ENCODE measurements around the gene SF3B5.
"Not testable (repeated sequence)": the region's sequence is repeated elsewhere in the genome, so short reads cannot be mapped to it uniquely, and the experiment has no call there.

Gene SF3B5

DNA sequence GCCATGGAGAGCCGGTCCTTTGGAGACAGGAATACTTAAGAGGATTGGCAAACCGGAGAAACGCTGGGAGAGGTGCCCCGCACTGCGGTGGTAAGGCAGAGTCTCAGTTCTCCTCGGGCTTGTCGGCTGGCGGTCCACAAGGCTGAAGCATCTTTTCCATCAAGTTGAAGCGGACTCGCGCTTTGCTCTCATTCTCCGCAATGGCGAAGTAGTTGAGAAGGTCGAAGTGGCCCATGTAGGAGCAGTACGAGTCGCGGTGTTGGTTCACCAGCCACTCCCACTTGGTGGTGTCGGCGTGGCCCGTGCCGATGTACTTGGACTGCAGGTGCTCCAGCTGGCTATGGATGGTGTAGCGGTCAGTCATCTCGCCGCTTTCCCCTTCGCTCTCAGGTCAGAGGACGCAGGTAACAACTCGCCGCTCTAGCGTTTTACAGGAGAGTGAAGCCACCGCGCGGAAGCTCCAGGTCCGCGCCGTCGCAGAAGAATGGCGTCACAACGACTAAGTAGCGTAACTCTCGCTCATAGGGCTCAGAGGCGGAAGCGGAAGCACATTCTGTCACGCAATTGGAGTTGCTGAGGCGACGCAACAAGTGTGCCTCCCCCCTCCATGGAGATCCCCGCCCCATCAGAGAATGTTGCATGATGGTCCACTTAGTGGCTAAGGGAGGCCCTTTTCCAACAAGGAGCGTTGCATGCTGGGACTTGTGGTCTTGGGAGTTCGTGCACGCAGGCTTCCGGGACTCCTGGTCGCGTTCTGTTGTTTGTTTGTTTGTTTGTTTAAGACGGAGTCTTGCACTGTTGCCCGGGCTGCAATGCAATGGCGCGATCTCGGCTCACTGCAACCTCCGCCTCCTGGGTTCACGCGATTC, at the start of gene SF3B5:
TSS of gene SF3B5 (minus strand) at position 440 of the 869 bp plus-strand sequence. CDS start at position 364, 76 bp downstream.
- DNase-seq = peak; percentile 100

DNA sequence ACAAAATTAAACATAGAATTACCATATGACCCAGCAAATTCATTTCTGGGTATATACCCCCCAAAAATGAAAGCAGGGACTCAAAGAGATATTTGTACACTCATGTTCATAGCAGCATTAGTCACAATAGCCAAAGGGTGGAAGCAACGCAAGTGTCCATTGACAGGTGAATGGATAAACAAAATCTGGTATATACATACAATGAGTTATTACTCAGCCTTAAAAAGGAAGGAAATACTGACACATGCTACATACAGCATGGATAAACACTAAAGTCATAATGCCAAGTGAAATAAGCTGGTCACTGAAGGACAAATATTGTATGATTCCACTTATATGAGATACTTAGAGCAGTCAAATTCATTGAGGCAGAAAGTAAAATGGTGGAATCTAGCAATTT, 49.6 kb upstream of the SF3B5 start:
- no peak for DNase-seq

DNA sequence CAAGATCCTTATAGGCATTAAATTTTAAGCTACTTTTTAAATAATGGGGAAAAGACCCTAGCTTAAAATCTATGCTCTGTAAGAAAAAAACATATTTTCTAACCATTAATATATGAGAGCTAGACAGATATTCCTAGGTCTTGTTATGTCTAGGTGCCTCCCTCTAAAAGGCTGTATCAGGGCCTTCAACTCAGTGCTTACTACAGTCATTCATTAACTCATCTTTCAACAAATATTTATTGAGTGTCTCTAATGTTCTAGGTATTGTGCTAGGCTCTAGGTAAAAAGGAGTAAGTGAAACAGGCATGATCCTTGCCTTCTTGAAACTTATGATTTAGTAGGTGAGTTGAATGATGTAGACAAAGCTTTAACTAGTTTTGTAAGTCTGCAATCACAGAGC, 48.5 kb upstream of the SF3B5 start:
- no peak for DNase-seq

DNA sequence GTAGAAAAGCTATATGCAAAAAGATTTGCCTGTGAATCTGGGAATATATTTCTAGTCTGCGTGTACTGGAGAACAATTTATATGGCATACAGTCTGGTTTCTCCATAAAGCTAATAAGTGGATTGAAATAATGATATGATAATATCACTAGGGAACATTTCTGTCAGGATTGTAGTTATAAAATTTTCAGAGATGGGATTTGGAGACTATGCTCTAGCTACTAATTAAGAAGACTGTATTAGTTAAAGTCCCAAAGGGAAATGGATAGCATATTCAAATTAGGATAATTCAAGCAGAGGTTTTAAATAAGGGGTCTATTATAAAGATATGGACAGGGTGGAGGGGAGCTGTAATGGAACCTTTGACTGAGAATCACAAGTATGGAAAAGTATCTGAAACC, 47.7 kb upstream of the SF3B5 start:
- DNase-seq = no peak

DNA sequence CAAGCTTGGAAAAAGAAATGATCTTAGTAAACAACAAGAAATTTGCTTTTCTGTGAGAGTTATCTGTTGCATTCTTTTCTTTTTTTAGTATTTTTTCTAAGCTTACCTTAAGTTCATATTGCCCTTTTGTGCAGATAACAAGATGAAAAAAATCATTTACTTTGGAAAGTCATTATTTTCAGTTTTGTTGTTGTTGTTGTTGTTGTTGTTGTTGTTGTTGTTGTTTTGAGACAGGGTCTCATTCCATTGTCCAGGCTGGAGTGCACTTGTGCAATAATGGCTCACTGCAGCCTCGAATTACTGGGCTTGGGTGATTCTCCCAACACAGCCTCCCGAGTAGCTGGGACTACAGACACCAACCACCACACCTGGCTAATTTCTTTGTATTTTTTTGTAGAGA, 46.1 kb upstream of the SF3B5 start:
- DNase-seq = no peak

DNA sequence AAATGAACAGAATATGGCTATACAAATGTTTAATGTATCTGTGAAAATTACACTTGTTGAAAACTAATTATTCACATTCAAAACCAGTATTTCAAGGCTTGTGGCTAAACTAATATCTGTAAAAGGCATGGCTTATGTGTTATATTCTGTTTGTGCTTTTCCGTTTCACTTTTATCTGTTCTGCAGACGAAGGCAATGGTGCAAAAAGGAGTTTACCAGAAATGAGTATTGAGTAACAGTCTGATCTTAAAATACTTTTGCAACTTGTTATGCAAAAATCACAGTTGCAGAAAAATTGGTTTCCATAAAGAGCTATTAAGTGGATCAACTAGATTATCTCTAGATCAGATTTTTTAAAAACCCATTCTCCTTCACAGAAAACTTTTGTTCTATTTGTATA, 45.5 kb upstream of the SF3B5 start:
- peak; percentile 66 for DNase-seq

DNA sequence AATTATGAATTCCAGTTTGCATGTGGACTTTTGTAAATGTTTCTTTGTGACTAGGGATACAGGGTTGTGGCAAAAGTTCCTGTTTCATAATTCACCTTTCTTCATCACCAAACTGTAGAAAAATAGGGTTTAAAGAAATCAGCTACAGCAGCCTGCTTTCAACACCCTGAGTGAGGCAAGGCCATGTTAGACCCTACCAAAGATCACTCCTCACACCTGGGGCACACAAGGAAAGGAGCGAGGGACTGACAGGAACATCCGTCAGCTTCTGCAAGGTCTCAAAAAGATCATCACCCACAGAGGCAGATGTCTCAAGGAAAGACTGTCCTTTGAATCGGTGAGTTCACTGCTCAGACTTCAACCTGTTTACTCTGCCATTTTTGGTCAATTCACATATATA, 44.4 kb upstream of the SF3B5 start:
- no peak for DNase-seq

DNA sequence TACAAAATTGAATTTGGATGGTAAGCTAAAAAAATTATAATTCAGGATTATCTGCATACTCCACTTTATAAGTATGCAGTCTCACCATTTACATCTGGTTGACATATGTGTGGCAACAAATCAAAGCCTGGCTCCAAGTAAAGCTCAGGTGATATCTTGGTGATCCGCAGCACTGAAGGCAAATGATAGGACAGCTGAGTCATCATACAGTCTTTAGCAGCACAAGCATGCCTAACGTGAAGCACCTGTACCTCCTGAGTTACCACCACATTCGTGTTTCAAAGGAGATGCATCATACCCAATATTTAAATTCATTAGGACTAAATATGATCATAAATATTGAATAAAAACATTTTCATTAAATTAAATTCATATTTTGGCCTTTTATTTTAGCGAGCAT, 43.2 kb upstream of the SF3B5 start:
- DNase-seq = no peak

DNA sequence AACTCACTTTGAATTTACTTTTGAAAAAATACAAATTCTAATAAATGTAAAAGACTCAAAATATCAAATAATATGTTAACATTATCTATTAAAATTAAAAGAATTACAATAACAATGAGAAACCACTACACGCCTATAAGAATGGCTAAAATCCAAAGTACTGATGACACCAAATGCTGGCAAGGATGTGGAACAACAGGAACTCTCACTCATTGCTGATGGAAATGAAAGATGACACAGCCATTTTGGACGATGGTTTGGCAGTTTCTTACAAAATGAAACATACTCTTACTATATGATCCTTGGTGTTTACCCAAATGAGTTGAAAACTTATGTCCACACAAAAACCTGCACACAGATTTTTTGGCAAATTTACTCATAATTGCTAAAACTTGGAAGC, 39.4 kb upstream of the SF3B5 start:
- DNase-seq = no peak

DNA sequence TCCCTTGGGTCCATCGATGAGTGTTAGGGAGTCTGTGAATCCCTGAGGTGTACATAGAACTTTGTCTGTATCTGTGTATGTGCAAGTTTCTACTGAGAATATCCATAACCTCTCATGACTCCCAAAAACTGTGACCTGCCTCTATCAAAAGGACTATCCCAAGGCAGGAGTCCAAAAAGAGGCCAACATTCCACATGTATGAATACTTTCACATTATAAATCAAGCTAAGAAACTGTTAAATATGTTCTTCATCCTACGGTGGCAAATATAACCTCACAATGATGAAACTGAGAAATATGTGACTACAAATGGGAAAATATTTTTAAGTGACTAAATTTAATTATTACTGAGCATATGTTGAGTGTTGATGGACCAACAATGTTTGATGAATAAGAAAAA, 38.8 kb upstream of the SF3B5 start:
- no peak for DNase-seq

DNA sequence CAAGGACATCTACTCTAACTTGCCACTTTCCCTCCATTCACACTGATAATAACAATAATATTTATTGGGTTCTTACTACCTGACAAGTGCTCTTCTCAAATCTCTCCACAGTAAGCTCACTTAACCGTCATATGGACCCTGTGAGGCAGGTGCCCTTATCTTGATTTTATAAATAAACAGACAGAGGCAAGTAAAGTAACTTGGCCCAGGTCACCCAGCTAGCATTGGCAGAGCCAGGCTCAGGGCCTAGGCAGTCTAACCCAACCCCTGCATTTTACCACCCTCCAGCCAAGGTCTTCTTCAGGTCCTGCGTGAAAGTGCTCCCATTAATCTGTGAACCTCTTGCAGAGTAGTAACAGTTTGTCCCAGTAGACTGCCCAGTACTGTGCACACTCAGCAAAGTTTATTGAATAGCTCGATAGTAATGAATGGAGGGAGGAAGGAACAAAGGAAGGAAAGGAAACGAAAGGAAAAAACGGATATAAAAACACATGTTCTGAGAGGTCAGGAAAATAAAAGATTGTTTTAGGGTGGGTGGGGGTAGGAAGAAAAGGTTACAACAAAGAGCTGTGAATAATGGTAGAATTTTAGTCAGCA, 38.0 kb upstream of the SF3B5 start:
- no peak for DNase-seq

DNA sequence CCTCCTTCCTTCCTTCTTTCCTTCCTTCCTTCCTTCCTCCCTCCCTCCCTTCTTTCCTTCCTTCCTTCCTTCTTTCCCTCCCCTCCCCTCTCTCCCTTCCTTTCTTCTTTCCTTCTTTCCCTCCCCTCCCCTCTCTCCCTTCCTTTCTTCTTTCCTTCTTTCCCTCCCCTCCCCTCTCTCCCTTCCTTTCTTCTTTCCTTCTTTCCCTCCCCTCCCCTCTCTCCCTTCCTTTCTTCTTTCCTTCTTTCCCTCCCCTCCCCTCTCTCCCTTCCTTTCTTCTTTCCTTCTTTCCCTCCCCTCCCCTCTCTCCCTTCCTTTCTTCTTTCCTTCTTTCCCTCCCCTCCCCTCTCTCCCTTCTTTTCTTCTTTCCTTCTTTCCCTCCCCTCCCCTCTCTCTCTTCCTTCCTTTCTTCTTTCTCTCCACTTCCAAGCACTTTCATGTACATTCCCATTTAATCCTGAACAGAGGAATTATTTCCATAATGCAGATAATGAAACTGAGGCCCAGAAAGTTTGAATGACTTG, 36.9 kb upstream of the SF3B5 start:
- DNase-seq = not testable (repeated sequence)

DNA sequence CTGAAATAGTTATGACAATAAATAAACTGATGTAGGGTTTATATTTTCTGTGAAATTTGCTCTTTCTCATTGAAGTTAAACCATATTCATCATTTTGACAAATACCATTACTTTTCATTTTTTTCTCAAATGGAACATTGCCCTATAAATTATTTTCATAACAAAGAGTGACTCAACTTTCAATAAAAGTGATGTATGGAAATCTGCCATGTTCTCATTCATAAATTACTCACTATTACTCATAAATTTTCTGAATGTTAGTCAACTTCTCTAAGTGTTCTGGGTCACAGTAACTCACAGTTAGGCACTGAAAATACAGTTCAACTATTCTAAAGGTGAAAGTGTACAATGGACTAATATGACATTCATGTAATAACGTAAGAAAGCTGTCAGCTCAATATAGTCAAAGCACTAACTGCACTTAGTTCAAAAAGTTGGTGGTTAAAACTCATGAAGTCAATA, 35.9 kb upstream of the SF3B5 start:
- DNase-seq = peak; percentile 80

DNA sequence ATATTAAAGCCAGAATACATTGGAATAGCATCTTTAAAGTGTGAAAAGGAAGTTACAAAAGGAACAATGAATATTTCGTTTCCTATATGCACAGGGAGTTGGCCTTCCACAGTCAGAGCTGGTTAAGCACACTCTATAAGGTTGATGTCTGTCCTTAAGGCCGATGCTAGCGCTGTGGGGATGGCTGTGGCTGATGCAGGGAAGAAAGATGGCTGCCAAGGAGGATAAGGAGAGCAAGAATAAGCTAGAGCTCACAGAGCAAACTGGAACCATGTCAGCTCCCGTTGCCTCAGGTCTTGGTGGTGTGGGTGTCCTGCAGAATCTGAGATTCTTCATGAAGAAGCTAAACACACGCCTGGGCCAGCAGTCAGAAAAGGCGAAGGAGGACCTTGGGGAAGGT, 34.1 kb upstream of the SF3B5 start:
- DNase-seq = no peak

DNA sequence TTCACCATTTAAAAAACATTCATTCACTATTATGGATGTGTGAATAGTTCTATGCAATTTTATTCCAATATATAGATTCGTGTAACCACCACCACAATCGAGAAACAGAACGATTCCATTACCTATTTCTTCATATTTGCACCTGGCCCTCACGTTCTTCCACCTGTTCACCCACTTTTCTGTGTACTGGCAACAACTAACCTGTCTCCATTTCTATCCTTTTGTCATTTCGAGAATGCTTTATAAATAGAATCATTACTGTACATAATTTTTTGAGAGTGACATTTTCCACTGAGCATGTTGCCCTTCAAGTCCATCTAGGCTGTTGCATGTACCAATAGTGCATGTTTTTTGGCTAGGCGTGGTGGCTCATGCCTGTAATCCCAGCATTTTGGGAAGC, 31.7 kb upstream of the SF3B5 start:
- DNase-seq = no peak

DNA sequence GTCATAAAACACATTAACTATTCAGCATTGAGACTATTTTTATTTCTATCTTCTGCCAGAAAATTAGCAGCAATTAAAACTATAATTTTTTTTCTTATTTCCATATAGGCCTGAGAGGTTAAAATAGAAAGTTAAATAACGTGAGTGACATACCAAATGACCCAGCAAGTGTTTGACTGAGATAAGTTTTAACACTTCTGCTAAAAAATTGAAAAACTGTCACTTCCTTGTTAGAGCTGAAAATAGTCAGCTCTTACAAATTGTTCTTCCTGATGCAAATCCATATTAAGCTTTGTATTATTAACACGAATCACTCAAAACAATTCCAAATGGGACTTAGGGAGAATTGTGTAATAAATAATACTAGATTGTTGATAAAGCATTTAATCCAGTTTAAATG, 28.5 kb upstream of the SF3B5 start:
- peak; percentile 36 for DNase-seq

DNA sequence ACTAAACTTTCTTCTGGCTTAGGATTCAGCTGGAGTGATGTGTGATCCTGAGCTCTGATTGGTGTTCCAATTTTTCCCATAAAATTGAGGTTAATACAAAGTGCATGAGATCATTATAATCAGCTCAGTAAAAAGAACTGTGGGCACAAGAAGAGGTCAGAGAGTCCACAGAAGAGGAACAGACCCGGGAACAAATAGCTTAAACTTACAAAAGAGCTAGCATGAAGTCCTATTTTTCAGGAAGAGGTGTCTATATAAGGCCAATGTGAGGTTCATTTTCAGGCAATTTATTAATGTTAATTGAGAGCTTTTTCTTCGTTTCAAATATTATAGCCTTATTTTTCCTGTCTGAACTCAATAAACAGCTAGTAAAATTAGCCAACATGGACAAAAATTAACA, 28.0 kb upstream of the SF3B5 start:
- DNase-seq = peak; percentile 28

DNA sequence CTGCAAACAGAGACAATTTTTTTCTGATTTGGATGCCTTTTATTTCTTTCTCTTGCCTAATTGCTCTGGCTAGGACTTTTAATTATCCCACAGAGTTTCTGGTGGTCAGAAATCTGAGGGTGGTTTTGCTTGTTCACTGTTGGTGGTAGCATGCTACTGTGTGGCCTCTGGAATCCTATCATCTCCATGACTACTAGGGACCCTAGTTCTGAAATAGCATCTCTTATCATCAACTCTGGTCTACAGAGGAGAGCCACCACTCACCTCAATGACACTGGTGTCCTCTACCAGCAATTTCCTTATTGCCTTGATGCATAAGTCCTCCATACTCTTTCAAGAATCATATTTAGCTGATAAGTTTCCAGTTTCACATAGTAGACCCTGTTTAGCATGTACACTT, 27.5 kb upstream of the SF3B5 start:
- DNase-seq = no peak

DNA sequence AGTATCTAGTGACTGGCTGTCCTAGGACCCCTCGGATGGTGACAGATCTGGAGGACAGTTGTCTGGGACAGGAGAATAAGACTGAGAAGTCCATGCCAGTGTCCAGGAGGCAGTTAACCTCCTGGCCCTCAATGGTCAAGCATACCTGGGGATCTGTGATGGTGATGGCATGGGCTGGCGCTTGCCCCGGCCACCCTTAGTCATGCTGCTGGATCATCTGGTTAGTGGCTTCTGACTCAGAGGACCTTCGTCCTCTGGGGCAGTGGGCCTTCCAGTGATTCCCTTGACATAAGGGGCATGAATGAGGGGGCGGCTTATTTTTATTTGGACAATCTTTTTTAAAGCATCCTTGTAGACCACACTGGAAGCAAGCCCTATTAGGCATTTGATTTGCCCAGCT, 24.0 kb upstream of the SF3B5 start:
- no peak for DNase-seq

DNA sequence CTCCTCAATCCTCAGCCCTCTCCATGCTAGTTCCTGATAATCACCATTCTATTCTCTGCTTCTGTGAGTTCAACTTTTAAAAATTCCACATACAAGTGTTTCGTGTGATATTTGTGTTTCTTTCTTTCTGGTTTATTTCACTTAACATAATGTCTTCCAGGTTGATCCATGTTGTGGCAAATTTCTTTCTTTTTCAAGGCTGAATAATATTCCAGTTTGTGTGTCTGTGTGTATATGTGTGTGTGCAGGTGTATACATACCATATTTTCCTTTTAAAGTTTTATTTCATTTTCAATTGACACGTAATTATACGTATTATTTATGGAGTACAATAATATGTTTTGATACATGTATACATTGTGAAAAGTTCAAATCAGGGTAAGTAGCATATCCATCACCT, 19.8 kb upstream of the SF3B5 start:
- no peak for DNase-seq

DNA sequence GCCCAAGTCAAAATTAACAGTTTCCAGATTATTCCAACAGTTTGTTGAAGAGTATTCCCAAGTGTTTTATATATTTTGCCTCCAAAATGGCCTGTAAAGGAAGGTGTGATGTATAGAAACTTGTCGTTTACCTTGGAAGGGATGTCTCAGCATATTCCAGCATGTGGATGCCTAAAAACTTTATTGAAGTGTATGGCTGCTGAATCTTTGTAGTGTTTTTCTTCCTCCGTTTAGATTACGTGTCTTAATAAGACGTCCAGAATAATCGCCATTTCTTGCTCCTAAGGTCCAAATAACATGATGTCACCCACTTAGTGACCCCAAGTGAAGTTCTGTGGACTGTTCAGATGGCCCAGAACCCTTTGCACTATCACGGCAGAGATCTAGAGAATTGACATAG, 18.0 kb upstream of the SF3B5 start:
- no peak for DNase-seq

DNA sequence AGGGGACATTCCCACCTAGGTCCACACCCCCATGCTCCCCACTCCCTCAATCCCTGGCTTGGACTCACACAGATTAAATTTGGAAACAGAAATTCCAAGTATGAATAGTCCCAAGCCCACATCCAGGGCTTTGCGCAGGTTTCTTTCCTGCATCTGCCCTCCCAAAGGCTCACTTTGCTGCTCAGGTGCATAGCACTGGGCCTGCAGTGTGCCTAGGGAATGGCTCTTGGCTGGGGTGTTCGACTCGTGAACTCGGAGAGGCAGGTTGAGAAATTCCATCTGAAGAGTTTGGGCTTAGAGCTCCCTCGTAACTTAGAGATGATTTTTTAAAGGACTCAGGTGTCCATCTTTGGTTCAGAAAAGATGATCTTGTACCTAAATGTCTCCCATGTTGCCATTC, 14.8 kb upstream of the SF3B5 start:
- no peak for DNase-seq

DNA sequence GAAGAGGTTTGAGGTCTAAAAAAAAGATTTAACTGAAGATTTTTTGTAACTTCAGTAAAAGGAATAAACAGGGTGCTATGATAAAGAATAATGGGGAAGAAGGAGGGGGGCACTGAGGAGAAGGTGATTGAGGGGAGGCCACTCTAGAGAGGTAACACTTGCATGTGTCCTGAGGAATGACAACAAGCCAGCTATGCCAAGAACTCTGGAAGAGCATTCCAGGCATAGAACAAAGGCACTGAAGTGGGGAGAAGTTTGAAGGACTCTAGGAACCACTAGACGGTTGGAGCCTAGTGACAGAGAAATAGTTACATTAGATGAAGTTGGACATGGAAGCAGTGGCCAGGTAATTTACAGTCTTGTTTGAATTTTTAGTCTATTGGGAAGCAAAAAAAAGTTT, 10.8 kb upstream of the SF3B5 start:
- no peak for DNase-seq

DNA sequence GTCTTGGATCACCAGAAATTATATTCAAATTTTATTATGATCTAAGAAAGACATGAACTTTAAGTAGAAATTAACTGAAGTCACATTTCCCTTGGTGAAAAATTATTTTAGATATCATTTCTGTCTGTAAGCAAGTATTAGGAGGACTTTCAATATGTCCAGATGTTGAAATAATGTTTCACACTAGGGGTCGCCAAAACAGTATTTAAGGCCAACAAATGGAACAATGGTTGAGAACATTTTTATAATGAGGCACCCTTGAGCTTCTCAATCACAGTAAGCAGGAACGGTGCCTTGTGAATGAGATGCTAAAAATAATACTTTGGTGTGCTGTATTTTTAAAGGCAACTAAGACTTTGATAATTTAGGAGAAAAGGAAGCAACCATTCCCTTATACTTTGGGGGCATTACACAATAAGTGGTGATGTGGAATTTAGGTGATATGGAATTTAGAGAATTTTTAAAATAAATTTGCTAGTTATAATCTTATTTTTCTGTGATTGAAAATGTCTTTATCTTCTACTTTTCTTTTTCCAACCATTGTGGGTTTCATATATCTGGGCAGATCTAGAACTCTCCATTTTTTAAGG, 9.6 kb upstream of the SF3B5 start:
- peak; percentile 87 for DNase-seq

Measured in suppressor macrophage treated with lipopolysaccharide for 4 hours (primary cell).